C4-2B (cell line): Measurements from ENCODE around the gene AFF3.

Experiments used
- H3K27ac ChIP-seq: fragments of 450-650 bp; 2 replicates; pipeline ENCODE4 v1.5.1; 2017
- ZFX ChIP-seq: fragments of 450-650 bp; IDR thresholded peaks from 2 replicates; pipeline ENCODE4 v1.6.1; 2017
- TF ChIP-seq, protein P1 (sequence below): fragments of 450-650 bp; conservative IDR thresholded peaks from 2 replicates; pipeline ENCODE4 v1.5.1; 2017; ENCODE audit warnings: mild to moderate bottlenecking

Gene AFF3

DNA sequence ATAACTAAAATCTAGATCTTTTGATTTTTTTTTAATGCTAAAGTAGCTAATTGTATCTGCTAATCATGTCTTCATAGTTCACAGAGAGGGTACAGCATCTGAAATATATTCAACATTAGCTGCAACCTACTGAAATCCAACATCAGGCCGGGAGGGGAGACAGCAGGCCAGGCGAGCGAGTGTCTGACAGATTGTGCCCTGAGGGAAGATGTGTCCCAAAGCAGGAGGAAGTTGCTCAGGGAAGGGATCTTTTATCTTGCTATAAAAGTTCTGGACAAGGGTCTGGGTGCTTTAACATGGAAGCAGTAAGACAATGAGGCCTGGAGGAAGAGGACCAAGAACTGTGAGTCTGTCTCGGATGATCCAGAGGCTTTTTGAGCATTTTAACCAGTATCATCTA is 274.1 kb downstream of the AFF3 start:
- TF ChIP-seq ZFX = no peak
- TF ChIP-seq, protein P1, sequence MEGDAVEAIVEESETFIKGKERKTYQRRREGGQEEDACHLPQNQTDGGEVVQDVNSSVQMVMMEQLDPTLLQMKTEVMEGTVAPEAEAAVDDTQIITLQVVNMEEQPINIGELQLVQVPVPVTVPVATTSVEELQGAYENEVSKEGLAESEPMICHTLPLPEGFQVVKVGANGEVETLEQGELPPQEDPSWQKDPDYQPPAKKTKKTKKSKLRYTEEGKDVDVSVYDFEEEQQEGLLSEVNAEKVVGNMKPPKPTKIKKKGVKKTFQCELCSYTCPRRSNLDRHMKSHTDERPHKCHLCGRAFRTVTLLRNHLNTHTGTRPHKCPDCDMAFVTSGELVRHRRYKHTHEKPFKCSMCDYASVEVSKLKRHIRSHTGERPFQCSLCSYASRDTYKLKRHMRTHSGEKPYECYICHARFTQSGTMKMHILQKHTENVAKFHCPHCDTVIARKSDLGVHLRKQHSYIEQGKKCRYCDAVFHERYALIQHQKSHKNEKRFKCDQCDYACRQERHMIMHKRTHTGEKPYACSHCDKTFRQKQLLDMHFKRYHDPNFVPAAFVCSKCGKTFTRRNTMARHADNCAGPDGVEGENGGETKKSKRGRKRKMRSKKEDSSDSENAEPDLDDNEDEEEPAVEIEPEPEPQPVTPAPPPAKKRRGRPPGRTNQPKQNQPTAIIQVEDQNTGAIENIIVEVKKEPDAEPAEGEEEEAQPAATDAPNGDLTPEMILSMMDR = no peak
- H3K27ac ChIP-seq = peak overlapping the region; percentile 46

DNA sequence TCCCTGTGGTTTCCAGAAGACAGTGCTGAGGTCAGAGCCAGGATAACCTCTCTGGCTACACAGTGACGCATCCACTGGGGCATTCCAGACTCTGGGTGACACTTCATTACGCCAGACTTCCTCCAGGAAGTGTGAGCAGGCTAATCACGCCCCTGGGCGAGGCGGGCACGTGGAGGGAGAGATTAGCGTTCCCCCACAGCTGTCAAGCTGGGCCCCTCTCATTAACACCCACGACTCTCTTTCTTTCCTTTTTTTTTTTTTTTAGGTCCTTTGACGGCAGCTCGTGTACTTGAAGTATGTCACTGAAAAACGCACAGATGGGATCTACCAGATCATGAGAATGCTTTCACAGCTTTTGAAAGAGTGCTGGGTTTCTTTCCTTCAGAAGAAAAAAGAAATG is 274.6 kb downstream of the AFF3 start:
- H3K27ac ChIP-seq = peak overlapping the region; percentile 46; the same call in 1 of the 2 replicates
- no peak for TF ChIP-seq ZFX
- TF ChIP-seq, protein P1 = no peak

DNA sequence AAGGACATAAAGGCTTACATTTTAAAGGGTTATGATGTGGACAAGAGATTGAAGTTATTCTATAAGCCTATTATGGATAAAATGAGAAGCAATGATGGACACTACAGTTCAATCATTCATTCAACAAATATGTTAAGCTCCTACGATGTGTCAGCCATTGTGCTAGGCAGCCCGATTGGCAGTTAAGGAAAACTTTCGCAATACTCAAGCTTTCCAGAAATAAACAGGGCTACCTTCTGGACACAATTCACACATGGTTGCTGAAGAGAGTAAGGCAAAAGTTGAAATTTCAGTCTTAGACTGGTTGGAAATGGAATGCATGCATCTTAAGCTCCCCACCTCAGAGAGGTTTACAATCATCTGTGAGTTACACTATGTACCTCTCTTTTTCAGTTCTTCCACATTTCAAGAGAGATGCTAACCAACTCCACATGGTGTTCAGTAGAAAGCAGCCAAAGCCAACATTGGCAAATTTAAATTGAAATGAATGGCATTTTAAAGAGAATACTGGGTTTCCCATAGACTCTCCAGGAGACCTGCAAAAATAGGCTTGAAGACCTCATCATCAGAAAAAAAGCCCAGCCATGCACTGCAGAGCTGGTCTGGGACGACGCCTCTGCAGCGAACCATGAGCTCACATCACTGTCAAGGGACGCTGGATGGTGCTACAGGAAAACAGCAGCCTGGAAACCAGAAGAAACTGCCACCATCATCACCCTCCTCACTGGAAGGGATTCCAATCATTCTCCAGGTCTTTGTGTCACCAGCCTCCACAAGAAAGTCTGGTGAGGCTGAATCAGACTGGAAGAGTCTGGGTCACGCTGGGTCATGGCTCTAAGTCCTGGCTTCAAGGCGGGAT is 276.3 kb downstream of the AFF3 start:
- peak overlapping the region; percentile 39; the same call in 1 of the 2 replicates for H3K27ac ChIP-seq
- TF ChIP-seq, protein P1 = no peak
- TF ChIP-seq ZFX = no peak

DNA sequence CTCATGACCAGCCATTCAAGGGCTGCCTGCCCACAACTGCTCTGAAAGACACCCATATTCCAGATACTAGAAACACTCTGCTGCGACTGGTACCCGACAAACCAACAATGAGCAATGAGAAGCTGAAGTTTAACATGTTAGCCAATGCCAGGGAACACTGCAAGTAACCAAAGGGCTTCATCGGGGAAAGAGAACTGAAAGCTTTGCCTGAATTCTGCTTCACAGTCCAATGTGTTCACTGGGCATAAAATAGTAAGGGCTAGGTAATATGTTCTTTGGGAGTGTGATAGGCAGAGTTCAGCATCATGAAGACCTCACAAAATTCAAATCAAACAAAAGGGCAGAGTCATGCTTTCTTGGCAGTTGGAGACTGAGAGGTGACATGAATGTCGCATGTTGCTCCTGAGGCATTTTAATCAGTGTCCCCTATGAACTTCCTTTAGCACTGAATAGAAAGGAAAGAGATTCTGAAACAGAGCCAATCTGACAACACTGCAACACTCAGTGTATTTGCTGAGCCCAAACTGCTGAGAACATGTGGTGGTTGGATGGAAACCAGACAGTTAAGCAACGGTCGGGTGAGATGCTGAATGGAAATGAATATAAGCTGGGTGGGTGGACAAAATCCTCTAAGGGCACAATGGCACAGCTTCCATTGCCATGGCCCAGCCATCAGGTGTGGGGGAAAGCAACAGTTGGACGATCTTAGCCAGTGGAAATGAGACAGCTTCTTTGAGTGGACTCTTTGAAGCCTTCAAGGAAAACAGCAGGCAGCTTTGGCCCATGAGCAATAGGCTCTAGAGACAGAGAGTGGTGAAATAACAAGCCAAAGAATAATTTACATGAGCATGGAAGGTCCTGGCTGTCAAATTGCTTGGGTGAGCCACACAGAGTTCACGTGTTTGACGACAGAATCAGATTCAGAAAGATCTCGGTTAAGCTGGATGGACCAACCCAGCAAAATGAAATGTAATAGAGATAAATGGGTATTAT is 277.5 kb downstream of the AFF3 start:
- TF ChIP-seq ZFX = no peak
- TF ChIP-seq, protein P1 = no peak
- H3K27ac ChIP-seq = peak overlapping the region; percentile 76

DNA sequence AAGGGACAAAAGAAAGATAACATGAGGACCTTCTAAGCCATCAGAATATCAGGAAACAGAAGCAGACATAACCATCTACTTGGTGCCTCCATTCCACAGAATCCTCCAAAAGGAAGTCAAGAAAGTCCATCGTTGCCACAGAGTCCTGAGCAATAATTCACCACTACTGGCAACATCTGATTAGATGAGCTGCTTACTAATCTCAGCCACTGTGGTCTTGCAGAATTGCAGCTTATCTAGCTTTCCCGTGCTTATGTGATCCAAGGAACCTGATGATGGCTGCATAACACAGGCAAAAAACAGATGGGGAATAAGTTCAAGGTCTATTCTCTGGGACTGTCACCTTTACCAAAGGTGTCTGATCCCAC is 278.5 kb downstream of the AFF3 start:
- TF ChIP-seq, protein P1 = no peak
- no peak for TF ChIP-seq ZFX

DNA sequence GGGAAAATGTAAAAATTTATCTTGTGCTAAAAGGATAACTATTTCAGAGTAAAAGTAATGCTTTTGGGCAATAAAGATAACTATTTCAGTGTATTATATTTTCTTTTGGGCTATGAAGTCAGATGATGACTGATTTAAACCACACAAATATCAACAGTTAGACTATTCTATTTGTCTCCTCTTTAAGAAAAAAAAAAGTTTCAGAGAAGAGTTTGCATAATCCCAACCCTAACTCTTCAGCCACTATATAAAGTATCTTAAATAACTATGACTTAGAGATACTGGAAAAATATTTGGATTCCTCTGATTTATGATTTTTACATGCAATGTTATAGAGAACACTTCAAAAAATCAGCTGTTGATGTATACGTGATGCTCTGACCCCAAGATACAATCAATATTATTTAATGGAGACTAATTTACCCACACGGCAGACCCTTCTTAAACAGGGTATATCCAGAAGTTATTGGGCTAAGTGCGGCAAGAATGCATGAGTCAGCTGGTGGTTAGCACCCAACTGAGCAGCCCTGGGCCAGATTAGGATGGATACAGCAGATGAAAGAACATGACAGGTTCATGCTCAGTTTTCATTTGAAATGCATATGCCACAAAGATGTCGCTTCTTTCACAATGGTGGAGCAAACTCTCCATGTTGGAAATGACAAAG is 279.0 kb downstream of the AFF3 start:
- peak overlapping the region; percentile 76; the same call in 1 of the 2 replicates for H3K27ac ChIP-seq

More for the DNA sequence above, 278.5 kb downstream of the AFF3 start:
- peak overlapping the region; percentile 76; the same call in 1 of the 2 replicates for H3K27ac ChIP-seq

More for the DNA sequence above, 279.0 kb downstream of the AFF3 start:
- TF ChIP-seq, protein P1 = no peak
